ENCODE data around the gene GPR152. TPM values are rescaled to one million over a fixed set of nuclear protein-coding genes. Genes with fewer than 3 reads are reported as not detected.

Gene GPR152
- total and polyA plus RNA-seq, 2 donors (not counting 3 experiments of a cell fraction or from before 2014, with no cell fraction given): not detected

DNA sequence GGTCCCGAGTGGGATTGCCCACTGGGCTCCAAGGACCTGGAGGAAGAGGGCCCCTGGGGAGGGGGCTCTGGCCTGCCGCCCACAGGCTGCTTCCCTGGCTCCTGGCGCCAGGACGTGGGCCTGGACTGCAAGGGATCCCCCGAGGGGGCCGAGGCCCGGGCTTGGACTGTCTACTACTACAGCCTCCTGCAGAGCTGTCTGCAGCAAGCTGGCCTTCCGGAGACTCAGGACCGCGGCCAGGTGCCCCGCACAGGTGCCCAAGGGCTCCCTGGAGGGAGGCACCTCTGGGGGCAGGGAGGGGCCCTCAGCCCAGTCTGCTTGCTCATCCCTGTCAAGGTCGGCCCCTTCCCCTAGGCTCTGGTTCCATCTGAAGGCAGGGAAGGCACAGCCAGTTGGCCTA, 35.1 kb downstream of the GPR152 start:
- CTCF ChIA-PET: interaction anchor here (1.3 to 1.4 kb wide), 2 partner anchors 13 to 28 kb away, joined by 4 to 6 read pairs; partner anchors contain the start of gene TBC1D10C
- Histone ChIP-seq H3K9ac (replicated peaks; ENCODE audit: extremely low read depth, insufficient read depth, low read length) (no peak overlapping the region), H3K9me3 (replicated peaks; ENCODE audit: control insufficient read depth, insufficient read depth, low read length) (no peaks in the 10 kb centered on the region), H3K4me3 (replicated peaks in 1 of 3; ENCODE audit: insufficient read depth in 1 of 3, low read depth in 1 of 3, low read length in 3 of 3) (no peak overlapping the region), H3K27me3 (ENCODE audit: control insufficient read depth in 2 of 2, insufficient read depth in 2 of 2, low read length in 2 of 2) (peaks cover 0 to 10% of the 10 kb centered on the region in 2 experiments), H3K4me1 (ENCODE audit: control insufficient read depth, extremely low read depth, insufficient read depth, low read length) (peaks cover 4% of the 10 kb centered on the region), H3K4me2 (ENCODE audit: insufficient read depth, low read length) (no peak overlapping the region), H3K9me1 (replicated peaks; ENCODE audit: control insufficient read depth, extremely low read depth, insufficient read depth, low read length) (no peaks in the 10 kb centered on the region), H3K27ac (ENCODE audit: insufficient read depth, low read depth, low read length) (no peak overlapping the region), H2AFZ (ENCODE audit: low read depth, low read length) (no peak overlapping the region), H3K79me2 (ENCODE audit: control insufficient read depth, insufficient read depth, low read length) (no peaks in the 10 kb centered on the region), H3K36me3 (ENCODE audit: control insufficient read depth in 2 of 2, extremely low read depth in 1 of 2, insufficient read depth in 2 of 2, low read length in 2 of 2) (no peaks in the 10 kb centered on the region), H4K20me1 (replicated peaks; ENCODE audit: control insufficient read depth, extremely low read depth, insufficient read depth, low read length) (no peaks in the 10 kb centered on the region)
- dilution Hi-C loops (cut with MboI; ENCODE audit: extremely low pct_ligation_motif_present, low sequenced_read_pairs): no loop called here
- TF ChIP-seq, protein P1, sequence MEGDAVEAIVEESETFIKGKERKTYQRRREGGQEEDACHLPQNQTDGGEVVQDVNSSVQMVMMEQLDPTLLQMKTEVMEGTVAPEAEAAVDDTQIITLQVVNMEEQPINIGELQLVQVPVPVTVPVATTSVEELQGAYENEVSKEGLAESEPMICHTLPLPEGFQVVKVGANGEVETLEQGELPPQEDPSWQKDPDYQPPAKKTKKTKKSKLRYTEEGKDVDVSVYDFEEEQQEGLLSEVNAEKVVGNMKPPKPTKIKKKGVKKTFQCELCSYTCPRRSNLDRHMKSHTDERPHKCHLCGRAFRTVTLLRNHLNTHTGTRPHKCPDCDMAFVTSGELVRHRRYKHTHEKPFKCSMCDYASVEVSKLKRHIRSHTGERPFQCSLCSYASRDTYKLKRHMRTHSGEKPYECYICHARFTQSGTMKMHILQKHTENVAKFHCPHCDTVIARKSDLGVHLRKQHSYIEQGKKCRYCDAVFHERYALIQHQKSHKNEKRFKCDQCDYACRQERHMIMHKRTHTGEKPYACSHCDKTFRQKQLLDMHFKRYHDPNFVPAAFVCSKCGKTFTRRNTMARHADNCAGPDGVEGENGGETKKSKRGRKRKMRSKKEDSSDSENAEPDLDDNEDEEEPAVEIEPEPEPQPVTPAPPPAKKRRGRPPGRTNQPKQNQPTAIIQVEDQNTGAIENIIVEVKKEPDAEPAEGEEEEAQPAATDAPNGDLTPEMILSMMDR (IDR thresholded peaks at IDR 0.05; ENCODE audit: extremely low read depth in 1 of 2, insufficient read depth in 1 of 2, low read depth in 1 of 2, low read length in 2 of 2): no peak
- no TSS peak for BruUV-seq (replicated peaks)
- intact Hi-C loops (cut with micrococcal nuclease): no loop called here
- no peak for FAIRE-seq
- DNase-seq (ENCODE audit: low read depth, low spot score): no peak
- POLR2A ChIA-PET: no interaction called here

DNA sequence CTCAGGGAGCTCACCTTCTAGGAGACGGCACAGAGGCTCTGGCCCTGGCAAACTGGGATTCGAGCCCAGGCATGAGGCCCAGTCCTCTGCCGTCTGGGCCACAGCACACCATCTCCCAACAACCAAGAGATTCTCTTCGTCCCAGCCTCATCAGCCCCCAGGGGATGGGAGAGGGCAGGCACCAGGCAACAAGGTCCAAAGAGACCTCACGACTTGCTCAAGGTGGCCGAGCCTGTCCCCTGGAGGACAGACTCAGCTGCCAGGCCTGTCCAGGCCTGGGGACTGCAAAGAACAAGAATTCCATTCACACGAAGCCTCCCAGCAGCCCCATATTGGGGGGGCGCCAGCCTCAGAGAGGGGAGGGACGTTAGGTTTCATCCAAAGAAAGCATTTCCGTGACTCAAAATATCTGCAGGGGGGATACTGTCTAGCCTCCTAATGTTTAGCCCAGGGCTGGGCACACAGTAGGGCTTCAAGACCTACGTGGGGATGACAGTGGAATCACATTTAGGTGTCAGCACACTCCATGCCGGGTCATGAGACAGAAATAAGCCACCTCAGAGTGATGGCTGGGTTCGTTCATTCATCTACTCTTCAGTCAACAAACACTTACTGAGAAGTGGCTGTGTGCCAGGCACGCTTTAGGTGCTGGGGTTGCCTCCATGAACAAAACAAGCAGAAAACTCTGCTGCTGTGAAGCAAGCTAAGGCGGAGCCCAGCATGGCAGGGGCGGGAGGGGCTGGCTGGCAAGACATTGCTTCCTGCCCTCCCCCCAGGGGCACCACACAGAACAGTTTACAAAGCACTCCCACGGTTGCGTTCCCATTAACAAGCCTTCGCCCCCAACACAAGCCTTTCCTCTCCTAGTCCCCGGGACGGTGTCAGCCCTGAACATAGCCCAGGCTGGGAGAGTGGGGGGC, 35.9 kb downstream of the GPR152 start:
- Histone ChIP-seq H3K27me3 (ENCODE audit: control insufficient read depth in 2 of 2, insufficient read depth in 2 of 2, low read length in 2 of 2) (peaks cover 0 to 10% of the 10 kb centered on the region in 2 experiments), H3K4me3 (replicated peaks in 1 of 3; ENCODE audit: insufficient read depth in 1 of 3, low read depth in 1 of 3, low read length in 3 of 3) (no peak overlapping the region), H3K4me1 (ENCODE audit: control insufficient read depth, extremely low read depth, insufficient read depth, low read length) (peaks cover 4% of the 10 kb centered on the region), H2AFZ (ENCODE audit: low read depth, low read length) (no peak overlapping the region), H3K9me3 (replicated peaks; ENCODE audit: control insufficient read depth, insufficient read depth, low read length) (no peaks in the 10 kb centered on the region), H3K9ac (replicated peaks; ENCODE audit: extremely low read depth, insufficient read depth, low read length) (no peak overlapping the region), H3K4me2 (ENCODE audit: insufficient read depth, low read length) (no peak overlapping the region), H3K79me2 (ENCODE audit: control insufficient read depth, insufficient read depth, low read length) (no peaks in the 10 kb centered on the region), H3K9me1 (replicated peaks; ENCODE audit: control insufficient read depth, extremely low read depth, insufficient read depth, low read length) (no peaks in the 10 kb centered on the region), H3K36me3 (ENCODE audit: control insufficient read depth in 2 of 2, extremely low read depth in 1 of 2, insufficient read depth in 2 of 2, low read length in 2 of 2) (no peaks in the 10 kb centered on the region), H3K27ac (ENCODE audit: insufficient read depth, low read depth, low read length) (no peak overlapping the region), H4K20me1 (replicated peaks; ENCODE audit: control insufficient read depth, extremely low read depth, insufficient read depth, low read length) (no peaks in the 10 kb centered on the region)
- FAIRE-seq (no peak), DNase-seq (ENCODE audit: low read depth, low spot score) (peak; percentile 18)
- BruUV-seq (replicated peaks): no TSS peak
- dilution Hi-C loops (cut with MboI; ENCODE audit: extremely low pct_ligation_motif_present, low sequenced_read_pairs) (no loop called here), intact Hi-C loops (cut with micrococcal nuclease) (no loop called here)
- ChIA-PET POLR2A (no interaction called here), CTCF (no interaction called here)
- TF ChIP-seq, protein P1 (IDR thresholded peaks at IDR 0.05; ENCODE audit: extremely low read depth in 1 of 2, insufficient read depth in 1 of 2, low read depth in 1 of 2, low read length in 2 of 2): no peak
- TF ChIP-seq EZH2 (IDR thresholded peaks at IDR 0.05; ENCODE audit: borderline replicate concordance, low read depth, low read length, severe bottlenecking): no peak
- TF ChIP-seq MYC (IDR thresholded peaks at IDR 0.05; ENCODE audit: low read depth, low read length): no peak
- TF ChIP-seq POLR2AphosphoS5 (IDR thresholded peaks at IDR 0.05; ENCODE audit: insufficient read depth, low read depth, low read length): no peak
- TF ChIP-seq POLR2A (IDR thresholded peaks at IDR 0.05; ENCODE audit: low read depth, low read length): no peak
- TF ChIP-seq, protein P2, sequence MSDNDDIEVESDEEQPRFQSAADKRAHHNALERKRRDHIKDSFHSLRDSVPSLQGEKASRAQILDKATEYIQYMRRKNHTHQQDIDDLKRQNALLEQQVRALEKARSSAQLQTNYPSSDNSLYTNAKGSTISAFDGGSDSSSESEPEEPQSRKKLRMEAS (IDR thresholded peaks at IDR 0.05; ENCODE audit: insufficient read depth, insufficient read length): no peak
- no peak for TF ChIP-seq GATA2 (IDR thresholded peaks at IDR 0.05; ENCODE audit: insufficient read depth, insufficient read length, low read depth, low read length)
- no peak for TF ChIP-seq FOS (IDR thresholded peaks at IDR 0.05; ENCODE audit: borderline replicate concordance, insufficient read depth, low read length)
- no peak for TF ChIP-seq JUN (IDR thresholded peaks at IDR 0.05; ENCODE audit: borderline replicate concordance, insufficient read depth, insufficient read length, low read depth)

Measured in endothelial cell of umbilical vein (primary cell).